H1 (cell line): ENCODE data around the gene CASD1.

Source experiments
- BRCA1 ChIP-seq: IDR thresholded peaks from 2 replicates; pipeline ENCODE4 v1.6.1; 2012; ENCODE audit warnings: low read depth, low read length, improper control_type of control experiment
- CREB1 ChIP-seq: IDR thresholded peaks from 2 replicates; pipeline ENCODE4 v1.6.1; 2012; ENCODE audit warnings: inconsistent platforms
- EZH2 ChIP-seq: fragments of 200-600 bp; sonication (generic); IDR thresholded peaks from 2 replicates; pipeline ENCODE4 v1.7.1; 2012; ENCODE audit warnings: low read depth, mild to moderate bottlenecking, moderate library complexity, low read length, inconsistent platforms; ENCODE audit not compliant: severe bottlenecking

DNA sequence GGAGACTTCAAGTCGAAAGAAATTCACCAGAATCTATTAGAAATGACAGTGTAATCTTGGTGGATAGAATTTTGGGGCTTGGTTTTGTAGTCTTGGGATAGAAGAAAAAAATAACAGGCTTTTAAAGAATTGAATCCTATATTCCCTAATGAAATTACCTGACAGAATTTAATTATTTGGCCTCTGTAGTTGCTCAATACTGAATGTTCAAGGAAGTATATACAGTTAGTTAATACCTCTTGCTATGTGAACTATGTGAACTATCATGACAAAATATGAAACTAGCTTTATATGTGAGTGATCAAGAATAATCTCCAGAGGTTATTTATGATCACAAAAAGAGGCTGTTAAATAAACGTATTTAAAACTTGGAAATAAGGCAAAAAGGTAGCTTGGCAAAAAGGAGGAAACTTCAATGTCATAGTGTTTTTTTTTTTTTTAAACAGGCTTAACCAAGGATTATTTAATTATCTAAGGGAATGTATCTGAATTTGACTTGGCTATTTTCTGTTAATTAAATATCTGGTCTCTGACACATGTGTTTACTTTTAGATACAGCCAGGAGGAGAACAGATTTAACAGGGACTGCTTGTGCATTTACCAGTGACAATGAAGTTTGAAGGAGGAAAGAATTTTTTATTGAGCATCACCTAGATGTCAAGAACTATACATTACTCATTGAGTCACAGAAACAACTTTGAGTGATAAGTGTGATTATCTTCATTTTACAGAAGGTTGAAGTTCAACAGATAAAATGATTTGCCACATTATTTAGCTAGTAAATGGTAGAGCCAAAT is 11.5 kb upstream of the CASD1 start:
- TF ChIP-seq EZH2: no peak
- TF ChIP-seq CREB1: no peak
- TF ChIP-seq BRCA1: no peak
